Trophoblast cell (in vitro differentiated cells and primary cell): Measurements from ENCODE around the gene CHDH.

Source experiments
- DNase-seq, 2 donors: peaks; one replicate each; pipeline ENCODE4 v3.0.0-alpha.2; 2016
- H2AFZ ChIP-seq: 2 replicates; pipeline ENCODE4 v1.6.1; 2013; ENCODE audit warnings: low read length, moderate library complexity, mild to moderate bottlenecking; ENCODE audit not compliant: insufficient read depth, poor library complexity
- H2AK5ac ChIP-seq: 2 replicates; pipeline ENCODE4 v1.6.1; 2013; ENCODE audit warnings: mild to moderate bottlenecking, low read length
- H2BK120ac ChIP-seq: 2 replicates; pipeline ENCODE4 v1.6.1; 2013; ENCODE audit warnings: low read length, mild to moderate bottlenecking, moderate library complexity; ENCODE audit not compliant: insufficient read depth, poor library complexity
- H2BK12ac ChIP-seq: 2 replicates; pipeline ENCODE4 v1.6.1; 2013; ENCODE audit warnings: mild to moderate bottlenecking, low read length, moderate library complexity
- H2BK5ac ChIP-seq: 2 replicates; pipeline ENCODE4 v1.6.1; 2013; ENCODE audit warnings: low read length, low read depth, moderate library complexity, mild to moderate bottlenecking; ENCODE audit not compliant: poor library complexity
- H3K14ac ChIP-seq: 2 replicates; pipeline ENCODE4 v1.6.1; 2013; ENCODE audit warnings: mild to moderate bottlenecking, low read length
- H3K18ac ChIP-seq: 2 replicates; pipeline ENCODE4 v1.6.1; 2013; ENCODE audit warnings: mild to moderate bottlenecking, low read length
- H3K23ac ChIP-seq: 2 replicates; pipeline ENCODE4 v1.6.1; 2013; ENCODE audit warnings: low read length
- H3K27ac ChIP-seq: 2 replicates; pipeline ENCODE4 v1.5.1; 2013; ENCODE audit warnings: low read depth, mild to moderate bottlenecking, inconsistent platforms, low read length, moderate library complexity
- H3K27me3 ChIP-seq: 2 replicates; pipeline ENCODE4 v1.6.1; 2013; ENCODE audit warnings: inconsistent platforms, mild to moderate bottlenecking, low read length, moderate library complexity; ENCODE audit not compliant: insufficient read depth
- H3K36me3 ChIP-seq, 2 experiments: 1 replicate in 1 of 2; 2 replicates in 1 of 2; pipeline ENCODE4 v1.6.1; 2013; ENCODE audit warnings: low read length in 2 of 2, mild to moderate bottlenecking in 2 of 2, moderate library complexity in 1 of 2; ENCODE audit not compliant: insufficient read depth in 2 of 2, control insufficient read depth in 1 of 2
- H3K4ac ChIP-seq: 2 replicates; pipeline ENCODE4 v1.6.1; 2013; ENCODE audit warnings: low read depth, mild to moderate bottlenecking, low read length, moderate library complexity
- H3K4me1 ChIP-seq, 2 experiments: 1 replicate in 1 of 2; 2 replicates in 1 of 2; pipeline ENCODE4 v1.6.1; 2013; ENCODE audit warnings: low read length in 2 of 2, mild to moderate bottlenecking in 2 of 2, moderate library complexity in 1 of 2; ENCODE audit not compliant: insufficient read depth in 2 of 2, control insufficient read depth in 1 of 2
- H3K4me2 ChIP-seq: 2 replicates; pipeline ENCODE4 v1.6.1; 2013; ENCODE audit warnings: inconsistent platforms, mild to moderate bottlenecking, low read length, moderate library complexity
- H3K4me3 ChIP-seq: 2 replicates; pipeline ENCODE4 v1.5.1; 2013; ENCODE audit warnings: mild to moderate bottlenecking, low read depth, low read length, inconsistent platforms
- H3K79me1 ChIP-seq: one replicate; pipeline ENCODE4 v1.6.1; 2013; ENCODE audit warnings: low read length
- H3K79me2 ChIP-seq: 2 replicates; pipeline ENCODE4 v1.6.1; 2013; ENCODE audit warnings: low read length, mild to moderate bottlenecking; ENCODE audit not compliant: control insufficient read depth, insufficient read depth, poor library complexity
- H3K9ac ChIP-seq: 2 replicates; pipeline ENCODE4 v1.6.1; 2013; ENCODE audit warnings: mild to moderate bottlenecking, low read length
- H3K9me3 ChIP-seq: 2 replicates; pipeline ENCODE4 v1.6.1; 2013; ENCODE audit warnings: low read depth, mild to moderate bottlenecking, control low read depth, inconsistent platforms, low read length; ENCODE audit not compliant: insufficient read depth
- H4K12ac ChIP-seq: 2 replicates; pipeline ENCODE4 v1.6.1; 2013; ENCODE audit warnings: low read depth, mild to moderate bottlenecking, low read length, moderate library complexity
- H4K8ac ChIP-seq: 2 replicates; pipeline ENCODE4 v1.6.1; 2013; ENCODE audit warnings: low read depth, mild to moderate bottlenecking, low read length, moderate library complexity
- H4K91ac ChIP-seq: one replicate; pipeline ENCODE4 v1.6.1; 2013; ENCODE audit warnings: low read depth, mild to moderate bottlenecking, low read length, moderate library complexity
- WGBS: extraction: QIAGEN DNeasy Blood & Tissue Kit; methylation state at CpG from one replicate; pipeline ENCODE4 v1.1.7; 2013; ENCODE audit warnings: missing lambda C conversion rate; ENCODE audit not compliant: insufficient read length, insufficient coverage; ENCODE audit errors: extremely low coverage; 5-methylcytosine and 5-hydroxymethylcytosine counted together

CHDH gene

DNA sequence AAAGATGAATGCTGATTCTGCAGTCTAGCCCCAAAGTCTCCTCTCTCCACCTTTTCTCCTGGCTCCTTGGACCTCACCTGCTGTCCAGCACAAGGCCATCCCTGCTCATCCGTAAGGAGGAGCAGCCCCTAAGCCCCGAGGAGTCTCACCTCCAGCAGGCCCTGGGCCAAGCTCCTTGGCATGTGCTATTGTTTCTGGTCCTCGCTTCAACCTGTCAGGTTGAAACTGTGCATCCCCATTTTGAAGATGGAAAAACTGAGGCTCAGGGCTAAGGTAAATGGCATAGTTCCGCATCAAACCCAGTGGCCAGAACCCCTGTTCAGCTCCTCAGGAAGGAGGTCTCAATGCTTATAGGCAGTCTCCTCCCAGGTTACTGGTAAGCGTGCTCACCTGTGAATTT, 26.1 kb downstream of the CHDH start:
- H3K4me2 ChIP-seq, result no peak overlapping the region
- no peaks in the 10 kb centered on the region for H3K36me3 ChIP-seq
- H2BK12ac ChIP-seq, result no peak overlapping the region
- no peak overlapping the region for H2AK5ac ChIP-seq
- H3K9me3 ChIP-seq, result no peaks in the 10 kb centered on the region
- H2BK5ac ChIP-seq, result no peak overlapping the region
- H2BK120ac ChIP-seq, result no peak overlapping the region
- no peaks in the 10 kb centered on the region for H3K4me1 ChIP-seq
- no peak overlapping the region for H2AFZ ChIP-seq
- no peak overlapping the region for H3K14ac ChIP-seq
- H3K4ac ChIP-seq, result no peak overlapping the region
- no peak overlapping the region for H4K91ac ChIP-seq
- no peak overlapping the region for H3K23ac ChIP-seq
- no peak overlapping the region for H3K18ac ChIP-seq
- H3K27ac ChIP-seq, result no peak overlapping the region
- no peak for DNase-seq
- no peaks in the 10 kb centered on the region for H3K79me2 ChIP-seq
- H3K4me3 ChIP-seq, result no peak overlapping the region
- no CpG with 5 or more reads among the region's 5 CpGs for WGBS
- H3K79me1 ChIP-seq, result no peaks in the 10 kb centered on the region
- no peak overlapping the region for H3K9ac ChIP-seq
- no peak overlapping the region for H4K8ac ChIP-seq
- no peaks in the 10 kb centered on the region for H3K27me3 ChIP-seq
- H4K12ac ChIP-seq, result no peak overlapping the region

- no CpG with 5 or more reads among the region's 14 CpGs for WGBS
- Histone ChIP-seq H3K14ac (no peak overlapping the region), H2BK120ac (no peak overlapping the region), H3K18ac (no peak overlapping the region), H2AK5ac (no peak overlapping the region), H3K36me3 (no peaks in the 10 kb centered on the region), H3K27me3 (no peaks in the 10 kb centered on the region), H3K79me2 (no peaks in the 10 kb centered on the region), H3K79me1 (no peaks in the 10 kb centered on the region), H4K8ac (no peak overlapping the region), H3K4me2 (no peak overlapping the region), H3K9me3 (no peaks in the 10 kb centered on the region), H3K9ac (no peak overlapping the region), H2AFZ (no peak overlapping the region), H2BK12ac (no peak overlapping the region), H2BK5ac (no peak overlapping the region), H3K23ac (no peak overlapping the region), H4K91ac (no peak overlapping the region), H3K4me1 (no peaks in the 10 kb centered on the region), H3K27ac (no peak overlapping the region), H3K4ac (no peak overlapping the region), H4K12ac (no peak overlapping the region), H3K4me3 (no peak overlapping the region)
- peak in 1 of 2 donors; percentile 40 for DNase-seq
Observed at GRCh38 chr3:53819163-53819868, 26.9 kb downstream of the CHDH start.

- WGBS, result no CpG with 5 or more reads among the region's 14 CpGs
- no peak for DNase-seq
Observed at GRCh38 chr3:53818221-53819162, 27.7 kb downstream of the CHDH start.

DNA sequence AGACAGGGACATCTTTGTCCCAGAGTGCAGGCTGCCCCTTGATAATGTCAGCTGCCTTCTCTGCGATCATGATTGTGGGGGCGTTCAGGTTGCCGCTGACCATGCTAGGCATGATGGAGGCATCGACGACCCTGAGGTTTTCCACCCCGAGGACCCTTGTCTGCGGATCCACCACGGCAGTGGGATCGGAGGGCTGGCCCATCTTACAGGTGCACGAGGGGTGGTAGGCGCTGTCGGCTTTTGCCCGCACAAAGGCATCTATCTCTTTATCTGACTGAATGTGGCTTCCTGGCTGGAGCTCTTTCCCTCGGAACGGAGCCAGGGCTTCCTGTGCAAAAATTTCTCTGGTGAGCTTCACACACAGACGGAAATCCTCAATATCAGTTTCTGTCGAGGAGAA, 28.4 kb downstream of the CHDH start:
- Histone ChIP-seq H3K18ac (no peak overlapping the region), H3K27me3 (no peaks in the 10 kb centered on the region), H3K4me3 (no peak overlapping the region), H3K4ac (no peak overlapping the region), H3K14ac (no peak overlapping the region), H2BK5ac (no peak overlapping the region), H3K79me1 (no peaks in the 10 kb centered on the region), H4K8ac (no peak overlapping the region), H2BK12ac (no peak overlapping the region), H3K79me2 (no peaks in the 10 kb centered on the region), H3K23ac (no peak overlapping the region), H3K36me3 (no peaks in the 10 kb centered on the region), H4K91ac (no peak overlapping the region), H3K4me2 (no peak overlapping the region), H2AK5ac (no peak overlapping the region), H2BK120ac (no peak overlapping the region), H3K27ac (no peak overlapping the region), H3K9ac (no peak overlapping the region), H2AFZ (no peak overlapping the region), H4K12ac (no peak overlapping the region), H3K4me1 (no peaks in the 10 kb centered on the region), H3K9me3 (no peaks in the 10 kb centered on the region)
- DNase-seq, result no peak
- no CpG with 5 or more reads among the region's 17 CpGs for WGBS

More at GRCh38 chr3:53818221-53819162, 27.7 kb downstream of the CHDH start:
- Histone ChIP-seq H3K79me2 (no peaks in the 10 kb centered on the region), H4K8ac (no peak overlapping the region), H3K4me1 (no peaks in the 10 kb centered on the region), H3K4me2 (no peak overlapping the region), H2BK120ac (no peak overlapping the region), H2BK5ac (no peak overlapping the region), H4K12ac (no peak overlapping the region), H2AFZ (no peak overlapping the region), H3K9ac (no peak overlapping the region), H3K4me3 (no peak overlapping the region), H2BK12ac (no peak overlapping the region), H3K9me3 (no peaks in the 10 kb centered on the region), H3K14ac (no peak overlapping the region), H3K79me1 (no peaks in the 10 kb centered on the region), H4K91ac (no peak overlapping the region), H3K27me3 (no peaks in the 10 kb centered on the region), H3K4ac (no peak overlapping the region), H2AK5ac (no peak overlapping the region), H3K36me3 (no peaks in the 10 kb centered on the region), H3K27ac (no peak overlapping the region), H3K18ac (no peak overlapping the region), H3K23ac (no peak overlapping the region)
